ENCODE measurements around the gene PRRC1.

Gene PRRC1

DNA sequence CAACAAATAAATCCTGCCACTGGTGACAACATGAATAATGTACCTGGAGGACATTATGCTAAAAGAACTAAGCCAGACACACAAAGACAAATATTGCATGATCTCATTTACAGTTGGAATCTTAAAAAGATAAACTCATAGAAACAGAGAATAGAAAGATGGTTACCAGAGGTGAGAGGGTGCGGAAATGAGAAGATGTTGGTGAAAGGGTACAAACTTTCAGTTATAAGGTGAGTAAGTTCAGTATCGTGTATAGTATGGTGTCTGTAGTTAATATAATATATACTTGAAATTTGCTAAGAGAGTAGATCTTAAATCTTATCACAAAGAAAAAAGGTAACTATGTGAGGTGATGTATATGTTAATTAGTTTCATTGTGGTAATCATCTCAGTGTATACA lies 63.3 kb downstream of the PRRC1 start:
- DNase-seq (ENCODE audit: low spot score) = no peak

DNA sequence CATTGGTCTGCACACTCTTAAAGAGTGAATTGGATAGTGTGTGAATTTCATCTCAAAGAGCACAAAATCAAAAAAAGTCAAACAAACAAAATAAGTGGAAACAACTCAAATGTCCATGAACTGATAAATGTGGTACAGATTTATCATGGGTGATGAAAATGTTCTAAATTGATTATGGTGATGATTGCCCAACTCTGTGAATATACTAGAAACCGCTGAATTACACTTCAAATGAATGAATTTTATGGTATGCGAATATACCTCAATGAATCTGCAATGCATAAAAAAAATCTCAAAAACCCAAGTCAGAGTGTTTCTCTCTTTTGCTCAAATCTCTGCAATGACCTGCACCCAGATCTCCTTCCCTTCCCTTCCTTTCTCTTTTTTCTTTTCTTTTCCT lies 64.0 kb downstream of the PRRC1 start:
- DNase-seq (ENCODE audit: low spot score) = no peak

DNA sequence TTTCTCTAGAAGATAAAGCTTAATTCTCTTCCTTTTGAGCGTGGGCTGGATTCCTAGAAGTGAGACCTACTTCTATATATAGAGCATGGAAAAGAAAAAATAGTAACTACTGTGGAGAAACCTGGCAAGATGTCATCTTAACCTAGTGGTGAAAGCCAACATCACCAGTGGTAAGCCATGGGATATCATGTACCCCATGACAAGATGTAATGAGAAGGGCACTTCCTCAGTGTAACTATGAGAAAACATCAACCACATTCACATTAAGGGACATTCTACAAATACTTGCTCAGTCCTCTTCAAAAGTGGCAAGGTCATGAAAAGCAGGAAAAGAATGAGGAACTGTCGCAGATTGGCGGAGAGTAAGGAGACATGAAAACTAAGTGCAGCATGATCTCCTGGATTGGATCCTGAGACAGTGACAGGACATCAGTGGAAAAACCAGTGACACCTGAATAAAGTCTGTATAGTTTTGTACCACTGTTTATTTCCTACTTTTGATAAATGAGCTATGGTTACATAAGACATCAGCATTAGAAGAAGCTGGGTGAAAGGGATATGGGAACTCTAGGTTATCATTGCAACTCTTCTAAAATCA lies 65.4 kb downstream of the PRRC1 start:
- no peak for DNase-seq (ENCODE audit: low spot score)

DNA sequence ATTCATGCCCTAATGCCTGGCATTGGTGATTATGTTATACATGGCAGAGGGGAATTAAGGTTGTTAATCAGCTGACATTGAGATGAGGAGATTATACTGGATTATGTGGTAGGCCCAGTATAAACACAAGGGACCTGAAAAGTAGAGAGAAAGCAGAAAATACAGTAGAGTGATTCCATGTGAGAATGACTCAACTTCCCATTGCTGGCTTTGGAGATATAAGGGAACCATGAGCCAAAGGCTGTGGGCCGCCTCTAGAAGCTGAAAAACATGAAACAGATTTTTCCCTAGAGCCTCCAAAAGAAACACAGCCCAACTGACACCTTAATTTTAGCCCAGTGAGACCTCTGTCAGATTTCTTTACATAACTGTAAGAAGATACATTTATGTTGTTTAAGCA lies 66.4 kb downstream of the PRRC1 start:
- DNase-seq (ENCODE audit: low spot score) = no peak

DNA sequence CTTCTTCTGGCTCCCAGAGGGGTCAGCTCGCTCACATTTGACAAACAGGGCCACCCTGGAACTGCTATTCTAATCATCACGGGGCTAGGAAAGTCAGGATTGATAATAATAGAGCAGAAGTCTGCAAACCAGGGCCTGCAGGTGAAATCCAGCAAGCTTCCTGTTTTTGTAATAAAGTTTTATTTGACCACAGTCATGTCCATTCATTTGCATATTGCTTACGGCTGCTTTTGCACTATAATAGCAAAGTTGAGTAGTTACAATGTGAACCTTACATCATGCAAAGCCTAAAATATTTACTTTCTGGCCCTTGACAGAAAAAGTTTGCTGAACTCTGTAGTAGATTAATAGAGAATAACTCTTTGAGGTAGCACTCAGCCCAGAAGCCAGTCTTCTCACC lies 68.2 kb downstream of the PRRC1 start:
- no peak for DNase-seq (ENCODE audit: low spot score)

DNA sequence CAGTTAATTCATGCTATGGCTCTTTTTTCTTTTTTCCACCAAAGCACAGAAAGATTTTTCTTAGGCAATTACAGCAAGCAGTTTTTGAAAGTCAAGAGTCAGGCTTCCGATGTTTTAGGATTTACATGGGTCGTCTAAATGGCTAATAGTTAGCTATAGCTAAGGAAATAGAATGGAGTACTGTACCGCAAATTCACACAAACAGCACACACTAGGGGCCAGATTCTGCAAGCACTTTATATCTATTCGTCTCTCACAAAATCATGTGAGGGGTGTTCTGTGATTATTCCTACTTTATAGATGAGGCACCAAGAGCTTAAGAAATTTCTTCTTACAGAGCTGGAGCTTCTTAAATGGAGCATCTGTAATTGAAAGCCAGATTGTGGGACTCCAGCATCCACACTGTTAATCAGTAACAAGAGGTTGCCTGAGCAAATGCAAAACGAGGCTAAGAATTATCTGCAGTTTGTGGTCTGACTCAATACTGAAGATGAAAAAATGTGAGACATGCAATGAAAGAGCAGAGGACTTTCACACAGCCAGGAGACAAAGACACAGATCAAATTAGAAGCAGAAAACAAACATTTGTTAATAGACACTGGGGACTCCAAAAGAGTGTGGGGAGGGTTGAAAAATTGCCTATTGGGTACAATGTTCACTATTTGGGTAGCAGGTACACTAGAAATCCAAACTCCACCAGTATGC lies 68.8 kb downstream of the PRRC1 start:
- no peak for DNase-seq (ENCODE audit: low spot score)

DNA sequence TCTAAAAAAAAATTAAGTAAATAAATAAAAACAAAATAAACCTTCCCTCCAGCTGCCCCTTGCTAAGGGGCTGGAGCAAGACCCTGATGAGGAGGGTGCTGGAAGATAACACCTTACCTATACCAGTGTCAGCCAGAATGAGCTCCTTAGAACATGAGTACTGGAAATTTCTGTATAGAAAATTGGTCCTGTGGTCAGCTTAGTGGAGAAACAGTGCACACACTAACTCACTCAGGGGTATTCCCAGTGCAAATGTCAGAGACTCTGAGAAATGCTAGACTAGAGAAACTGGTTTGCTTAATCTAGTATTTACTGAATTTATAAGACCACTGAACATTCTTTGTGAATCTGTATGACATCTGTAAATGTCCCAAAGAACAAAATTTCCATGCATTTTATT lies 69.4 kb downstream of the PRRC1 start:
- DNase-seq (ENCODE audit: low spot score) = no peak

DNA sequence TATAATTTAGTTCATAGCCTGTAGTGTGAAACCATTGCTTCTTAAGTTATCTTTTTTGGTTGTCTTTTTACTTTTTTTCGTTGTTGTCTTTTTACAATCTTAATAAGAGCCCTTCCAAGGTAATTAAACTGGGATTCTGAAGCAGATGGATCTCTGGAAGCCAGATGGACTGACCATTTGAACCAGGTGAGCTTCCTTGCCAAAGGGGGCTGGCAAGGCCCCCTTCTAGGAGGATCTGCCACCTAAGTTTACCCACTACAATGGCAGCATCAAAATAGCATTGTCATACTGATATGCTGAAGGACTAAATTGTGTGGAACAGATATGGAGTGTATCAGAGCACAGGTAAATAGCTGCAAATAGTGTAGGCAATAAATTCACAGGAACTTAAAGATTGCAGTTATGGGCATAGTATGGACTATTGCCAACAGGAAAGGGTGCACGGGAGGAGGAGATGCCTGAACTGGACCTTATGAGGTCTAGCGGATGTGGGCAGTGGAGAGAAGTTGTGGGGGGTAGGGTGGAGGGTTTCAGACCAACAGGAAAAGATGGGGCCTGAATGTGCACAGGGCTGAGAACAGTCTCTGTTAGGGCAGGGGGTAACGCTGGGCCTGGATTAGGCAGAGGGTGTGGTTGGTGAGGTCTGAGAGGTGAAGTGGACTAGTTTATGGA lies 69.9 kb downstream of the PRRC1 start:
- no peak for DNase-seq (ENCODE audit: low spot score)

DNA sequence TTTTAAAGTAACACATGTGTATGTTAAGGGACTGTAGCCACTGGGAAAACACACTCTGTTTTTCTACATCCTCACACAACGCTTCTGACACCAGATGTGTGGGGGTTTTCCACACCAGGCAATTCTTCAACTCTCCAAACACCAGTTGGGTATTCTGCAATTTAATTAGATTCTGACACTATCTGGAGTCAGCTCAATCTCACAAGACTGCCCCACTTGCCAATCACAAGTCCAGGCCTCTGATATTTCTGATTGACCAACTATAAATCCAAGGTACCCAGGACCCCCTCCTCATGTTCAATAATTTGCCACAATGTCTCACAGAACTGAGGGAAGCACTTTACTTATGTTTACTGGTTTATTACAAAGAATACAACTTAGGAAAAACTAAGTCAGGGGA lies 70.9 kb downstream of the PRRC1 start:
- no peak for DNase-seq (ENCODE audit: low spot score)

DNA sequence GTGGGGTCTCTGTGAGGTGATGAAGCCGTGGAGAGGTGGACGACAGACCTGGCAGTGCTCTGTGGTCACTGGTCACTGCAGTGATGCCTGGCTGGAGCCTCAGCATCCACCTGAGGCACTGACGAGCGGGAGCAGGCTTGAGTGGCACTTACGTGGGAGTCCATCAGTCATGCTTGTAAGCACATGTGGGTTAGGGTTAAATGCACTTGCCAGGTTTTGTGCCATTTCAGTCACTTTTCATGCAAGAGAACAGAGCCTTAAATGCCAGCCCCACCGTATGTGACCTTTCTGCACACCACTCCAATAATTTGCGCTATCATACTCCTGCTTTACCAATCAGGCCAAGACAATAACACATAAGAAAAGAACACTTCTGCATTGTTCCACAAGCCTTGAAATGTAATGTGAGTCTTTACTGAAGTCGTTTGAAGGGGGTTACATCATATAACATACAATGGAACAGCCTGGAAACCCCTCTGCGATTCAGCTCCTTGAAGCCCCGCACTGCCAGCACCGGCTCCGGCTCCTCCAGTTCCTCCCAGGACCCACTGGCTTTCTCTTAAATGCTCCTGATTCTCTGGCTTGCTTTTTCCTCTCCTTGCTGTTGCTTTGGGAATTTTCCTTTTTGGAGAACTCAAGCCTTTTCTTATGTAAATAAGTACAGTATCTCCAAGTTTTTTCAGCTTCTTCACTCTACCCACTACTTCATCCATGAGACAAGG lies 72.0 kb downstream of the PRRC1 start:
- DNase-seq (ENCODE audit: low spot score) = no peak

DNA sequence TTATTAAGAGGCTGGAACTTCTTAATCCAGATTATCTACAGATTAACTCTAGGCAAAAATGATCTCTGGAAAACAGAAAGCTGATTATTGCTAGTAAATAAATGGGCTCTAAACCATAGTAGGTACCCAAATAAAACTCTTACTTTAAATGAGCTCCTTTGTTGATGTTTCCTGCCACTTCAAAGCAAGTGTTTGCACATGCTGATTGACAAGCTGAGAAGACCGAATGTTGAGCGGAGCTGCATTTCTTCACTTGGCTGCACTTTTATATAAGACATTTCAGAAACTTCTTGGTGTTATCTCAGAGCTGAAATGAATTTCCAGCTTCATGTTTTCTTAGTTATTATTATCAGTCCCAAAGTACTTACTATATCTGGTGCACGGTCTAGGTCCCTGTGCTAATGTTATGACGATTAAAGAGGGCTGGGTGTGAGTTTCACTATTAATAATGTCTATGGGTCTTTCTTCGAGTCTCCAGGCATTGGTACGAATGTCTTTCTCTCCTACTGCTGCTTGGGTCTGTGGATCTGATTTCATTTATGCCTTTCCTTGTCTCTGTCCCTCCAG lies 72.8 kb downstream of the PRRC1 start:
- DNase-seq (ENCODE audit: low spot score) = no peak

DNA sequence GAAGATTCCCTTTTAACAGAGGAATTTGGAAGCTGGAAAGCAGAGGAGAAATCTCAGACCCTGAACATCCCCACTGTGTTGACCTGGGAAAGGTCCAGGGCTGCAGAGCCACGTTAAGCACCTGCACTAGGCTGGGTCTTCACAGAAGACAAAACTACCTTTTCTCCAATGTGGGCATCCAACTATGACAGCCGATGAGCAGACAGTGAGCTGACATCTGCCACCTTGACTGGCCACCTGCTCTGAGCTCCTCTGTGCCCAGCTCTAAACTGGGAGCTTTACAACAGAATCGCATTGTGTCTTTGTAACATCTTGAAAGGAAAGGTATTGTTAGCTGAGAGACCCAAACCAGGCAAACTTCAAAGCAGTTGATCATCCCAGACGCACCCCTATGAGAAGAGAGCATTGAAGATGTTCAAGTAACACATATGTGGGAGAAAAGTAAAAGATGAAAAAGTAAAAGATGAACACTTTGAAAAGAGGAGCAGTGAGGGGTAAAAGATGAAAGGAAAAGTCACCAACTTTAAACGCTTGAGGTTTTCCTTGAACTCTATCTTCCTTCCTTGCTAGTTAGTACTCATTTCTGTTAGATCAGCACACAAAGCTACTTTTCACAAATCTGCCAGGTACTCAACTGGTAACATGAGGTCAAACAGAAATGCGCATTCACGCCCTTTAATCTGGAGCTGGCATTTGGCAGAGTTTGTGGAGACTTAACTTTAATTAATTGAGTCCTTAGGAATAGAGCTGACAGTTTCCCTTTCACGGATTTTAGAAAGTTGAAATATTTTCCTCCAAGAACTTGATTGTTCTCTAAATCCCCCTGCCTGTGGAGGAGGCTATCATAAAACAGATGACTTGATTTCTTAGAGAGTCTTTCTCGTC lies 78.3 kb downstream of the PRRC1 start:
- no peak for DNase-seq (ENCODE audit: low spot score)

DNA sequence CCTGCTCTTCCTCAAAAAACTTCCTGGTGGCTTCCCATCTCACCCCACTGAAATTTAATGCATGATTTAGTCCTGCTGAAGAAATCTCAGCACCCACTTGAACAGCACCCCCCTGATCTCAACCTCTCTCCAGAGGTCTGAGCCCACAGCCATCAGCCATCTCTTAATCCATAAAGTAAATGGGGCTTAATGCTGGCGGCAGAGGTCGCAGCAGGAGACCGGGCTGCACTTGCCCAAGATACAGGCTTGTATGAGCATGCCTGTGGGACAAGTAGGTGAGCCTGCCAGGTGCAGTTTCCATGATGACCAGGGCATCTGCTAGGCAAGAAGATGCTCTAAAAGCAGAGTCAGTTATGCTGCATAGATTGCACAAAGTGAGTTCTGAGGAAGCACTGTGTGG lies 79.1 kb downstream of the PRRC1 start:
- no peak for DNase-seq (ENCODE audit: low spot score)

DNA sequence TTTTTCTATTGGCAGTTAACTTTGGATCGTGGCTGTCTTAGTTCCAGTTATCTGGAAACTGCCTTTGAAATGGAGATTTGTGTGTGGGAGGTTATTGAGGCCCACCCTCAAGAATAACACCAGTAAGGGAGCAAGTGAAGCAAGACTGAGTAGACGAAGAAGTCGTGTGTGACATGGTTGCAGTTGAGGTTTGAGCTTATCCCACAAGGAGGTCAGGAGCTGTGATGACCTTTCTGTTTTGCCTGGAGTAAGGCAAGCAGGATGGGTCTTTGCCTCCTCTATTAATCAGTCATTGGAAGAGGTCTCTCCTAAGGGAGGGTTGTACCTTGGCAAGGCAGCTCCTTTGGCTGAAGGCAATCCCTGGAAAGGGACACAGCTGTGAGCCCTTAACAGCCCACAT lies 81.9 kb downstream of the PRRC1 start:
- DNase-seq (ENCODE audit: low spot score) = no peak

DNA sequence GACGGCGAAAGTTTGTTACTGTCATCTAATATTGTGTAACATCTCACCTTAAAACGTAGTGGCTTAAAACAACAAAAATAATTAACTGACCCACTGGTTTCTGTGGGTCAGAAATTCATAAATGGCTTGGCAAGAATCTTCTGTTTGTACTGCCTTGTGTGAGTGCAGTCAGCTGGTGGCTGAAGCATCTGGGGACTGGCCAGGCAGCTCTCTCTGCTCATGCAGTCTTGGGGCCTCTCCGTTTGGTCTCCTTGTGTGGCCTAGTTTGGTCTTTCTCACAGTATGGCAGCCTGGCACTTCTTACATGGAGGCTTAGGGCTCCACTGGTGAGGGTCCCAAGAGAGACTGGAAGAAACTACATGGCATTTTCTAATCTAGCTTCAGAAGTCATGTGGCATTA lies 82.4 kb downstream of the PRRC1 start:
- DNase-seq (ENCODE audit: low spot score) = no peak

DNA sequence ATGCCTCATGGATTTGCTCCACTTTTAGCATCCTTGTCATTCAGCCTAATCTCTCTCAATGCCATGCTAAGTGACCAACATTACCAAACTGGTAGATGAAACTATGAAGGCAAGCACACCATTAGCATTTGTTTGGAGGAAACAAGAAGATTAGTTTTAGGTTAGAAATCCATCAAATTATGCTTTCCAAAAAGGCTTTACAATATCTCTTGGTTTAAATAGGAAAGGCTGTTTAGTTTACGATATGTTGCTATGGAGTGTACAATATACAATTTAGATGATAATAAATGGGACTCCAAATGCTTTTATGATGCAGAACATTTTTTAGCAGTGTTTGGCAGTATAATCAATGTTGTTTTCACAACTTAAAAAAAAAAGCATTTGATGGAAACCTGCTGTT lies 83.7 kb downstream of the PRRC1 start:
- DNase-seq (ENCODE audit: low spot score) = no peak

DNA sequence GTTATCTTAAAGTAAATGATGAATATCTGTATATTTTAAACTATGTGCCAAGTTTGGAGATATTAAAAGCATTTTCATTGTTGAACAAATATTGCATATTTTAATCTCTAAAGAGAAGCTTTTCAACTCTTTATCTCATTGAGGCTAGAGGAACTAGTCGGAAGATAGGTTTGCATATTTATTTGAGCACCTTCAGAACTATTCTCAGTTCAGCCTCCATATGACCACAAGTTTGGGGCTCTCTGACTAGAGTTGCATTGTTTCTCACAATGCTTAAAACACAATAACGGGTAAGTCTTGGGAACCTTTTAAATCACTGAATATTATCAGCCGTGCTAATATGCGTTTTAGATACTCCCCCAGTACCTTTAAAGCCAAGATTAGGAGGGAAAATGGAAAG lies 84.2 kb downstream of the PRRC1 start:
- DNase-seq (ENCODE audit: low spot score) = no peak

DNA sequence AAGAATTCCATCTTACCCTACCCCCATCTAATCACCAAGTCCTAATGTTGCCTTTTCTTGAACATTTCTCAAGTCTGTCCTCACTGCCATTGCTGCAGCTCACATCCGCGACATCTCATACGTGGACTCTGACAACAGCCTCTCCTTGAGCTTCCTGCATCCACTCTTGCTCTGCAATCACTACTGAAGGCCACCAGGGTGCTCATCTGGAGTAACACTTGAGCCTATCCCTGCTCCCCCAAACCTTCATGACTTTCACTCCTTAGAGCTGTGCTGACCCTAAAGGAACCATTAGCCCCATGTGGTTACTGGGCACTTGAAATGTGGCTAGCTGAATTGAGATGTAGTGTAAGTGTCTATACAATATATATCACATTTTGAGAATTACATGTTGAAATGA lies 85.0 kb downstream of the PRRC1 start:
- no peak for DNase-seq (ENCODE audit: low spot score)

DNA sequence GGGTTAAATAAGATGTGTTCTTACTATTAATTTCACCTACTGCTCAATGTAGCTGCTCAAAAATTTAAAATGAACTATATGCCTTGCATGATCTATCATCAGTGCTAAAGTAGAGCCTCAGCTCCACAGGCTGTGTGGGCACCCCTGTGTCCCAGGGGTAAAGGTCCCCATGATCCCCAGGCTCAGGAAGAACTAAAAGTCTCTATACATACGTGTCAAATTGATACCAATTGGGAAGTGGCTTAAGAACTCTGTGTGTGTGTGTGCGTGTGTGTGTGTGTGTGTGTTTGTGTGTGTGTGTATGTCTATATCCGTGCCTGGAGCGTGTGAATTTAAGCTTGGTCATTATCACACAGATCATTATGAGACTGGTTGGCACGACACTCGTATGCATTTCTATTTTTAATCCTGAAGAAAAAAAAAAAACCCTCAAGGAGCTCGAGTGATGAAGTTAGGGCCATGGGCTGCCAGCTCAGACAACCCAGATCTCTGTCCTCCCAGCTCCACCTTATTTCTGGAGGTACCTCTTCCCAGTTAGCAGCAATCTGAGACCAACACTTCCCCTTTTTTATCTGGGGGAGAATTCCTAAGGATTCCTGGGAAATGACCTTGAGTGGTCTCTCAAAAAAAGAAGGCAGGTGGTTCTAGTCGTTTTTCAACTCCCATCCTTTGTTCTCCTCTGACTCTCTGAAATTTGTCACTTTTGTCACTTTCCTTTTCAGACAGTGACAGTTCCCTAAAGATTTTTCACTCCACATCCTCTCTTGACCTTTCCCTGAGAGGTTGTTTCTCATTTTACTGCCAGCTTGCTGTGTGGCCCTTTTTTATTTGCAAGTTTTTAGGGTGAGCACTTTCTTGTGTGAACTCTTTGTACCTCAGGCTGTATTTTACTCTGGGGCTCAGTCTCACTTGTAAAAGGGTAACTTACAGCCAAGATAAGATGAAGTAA lies 85.7 kb downstream of the PRRC1 start:
- DNase-seq (ENCODE audit: low spot score) = no peak
